ENCODE measurements around the gene GRAMD2A.
A peak's percentile ranks its signal among the peaks of the same experiment; 100 is the strongest.

The GRAMD2A gene

GRCh38 chr15:72166716-72167417, 30.7 kb downstream of the GRAMD2A start:
- no peak for DNase-seq

DNA sequence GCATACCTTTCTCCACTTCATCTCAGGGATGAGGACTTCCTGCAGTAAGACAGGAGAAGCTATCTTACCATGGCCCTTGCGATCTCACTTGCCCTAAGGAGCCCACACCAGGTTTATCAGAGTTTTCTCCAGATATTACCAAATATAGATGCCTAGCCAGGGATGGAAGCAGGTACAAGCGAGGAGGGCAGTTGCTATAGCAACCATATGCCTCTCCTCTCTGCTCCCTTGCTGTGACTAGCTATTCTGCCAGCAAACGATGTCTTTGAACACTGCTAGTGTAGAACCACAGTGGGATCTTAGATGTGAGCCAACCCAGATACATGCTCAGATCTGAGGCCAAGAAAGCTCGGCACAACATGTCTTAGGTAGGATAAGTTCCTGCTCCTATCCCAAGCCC, 33.9 kb downstream of the GRAMD2A start:
- no peak for DNase-seq

GRCh38 chr15:72162569-72162968, 35.0 kb downstream of the GRAMD2A start:
- DNase-seq, result no peak

DNA sequence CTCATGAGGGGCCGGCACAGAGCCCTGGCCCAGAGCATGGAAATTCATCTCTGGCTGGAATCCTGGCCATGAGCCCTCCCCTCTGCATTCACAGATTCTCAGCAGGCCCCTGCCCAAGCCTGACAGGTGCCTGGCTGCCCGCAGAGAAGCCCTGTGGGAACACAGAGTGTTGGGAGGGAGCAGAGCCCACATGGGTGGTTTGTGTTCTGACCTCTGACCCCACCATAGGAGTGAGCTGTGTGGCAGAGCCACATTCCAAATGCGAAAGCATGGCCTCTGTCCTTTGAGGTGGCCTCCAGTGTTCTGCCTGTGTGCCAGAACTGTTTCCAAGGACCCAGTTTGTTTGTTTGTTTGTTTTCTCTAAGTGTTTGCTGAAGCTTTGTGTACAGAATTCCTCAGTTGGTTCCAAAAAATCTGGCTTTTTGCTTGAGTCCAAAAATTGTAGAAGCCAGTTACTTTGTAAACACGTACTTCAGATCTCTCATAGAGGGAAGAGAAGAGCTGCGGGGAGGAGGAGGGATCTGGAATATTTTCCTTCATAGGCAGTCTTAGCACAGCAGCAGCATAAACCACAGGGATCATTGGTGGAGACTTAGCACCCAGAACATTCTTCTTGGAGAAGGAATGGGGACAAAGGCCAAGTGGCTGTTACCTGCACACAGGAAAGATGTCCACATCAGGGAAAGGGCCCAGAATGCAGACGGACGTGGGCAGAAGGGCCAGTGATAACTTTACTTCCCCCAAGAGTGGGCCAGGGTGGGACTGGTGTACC, 36.0 kb downstream of the GRAMD2A start:
- DNase-seq, result no peak

- DNase-seq, result no peak
These were observed 36.8 kb downstream of the GRAMD2A start for GRCh38 chr15:72160696-72161245.

GRCh38 chr15:72156928-72157327, 40.7 kb downstream of the GRAMD2A start:
- DNase-seq, result no peak

GRCh38 chr15:72155635-72156616, 41.7 kb downstream of the GRAMD2A start:
- peak; percentile 92 for DNase-seq

DNA sequence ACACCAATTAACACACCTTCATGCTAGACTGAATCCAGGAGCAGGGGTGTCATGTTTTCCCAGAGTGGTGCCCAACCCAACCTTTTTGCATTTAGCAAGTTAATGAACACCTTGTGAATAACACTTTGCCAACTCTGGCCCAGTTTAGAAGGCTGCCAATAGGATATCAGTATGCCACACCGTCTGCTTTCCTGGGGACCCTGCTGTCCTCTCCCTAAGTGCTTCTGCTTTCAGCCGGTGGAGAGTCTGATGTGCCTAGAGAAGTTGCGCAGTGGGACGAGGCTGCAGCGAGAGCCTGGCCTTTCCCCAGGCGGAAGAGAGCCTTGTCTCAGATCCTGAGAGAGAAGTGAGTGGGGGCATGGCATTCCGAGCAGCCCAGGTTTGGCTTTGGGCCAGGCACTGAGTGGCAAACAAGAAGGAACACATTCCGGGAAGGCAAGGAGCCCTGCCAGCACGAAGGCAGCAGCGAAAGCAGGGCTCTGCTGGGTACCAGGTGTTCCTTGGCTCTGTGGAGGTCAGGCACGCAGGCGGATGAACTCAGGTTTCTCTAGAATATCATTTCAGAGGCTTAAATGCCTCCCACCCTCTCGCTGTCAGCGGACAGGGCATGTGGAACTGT, 42.5 kb downstream of the GRAMD2A start:
- peak; percentile 74 for DNase-seq

- no peak for DNase-seq
These were observed 43.3 kb downstream of the GRAMD2A start for GRCh38 chr15:72154316-72154715.

- DNase-seq, result no peak
These were observed 44.2 kb downstream of the GRAMD2A start for GRCh38 chr15:72153269-72154000.

GRCh38 chr15:72147418-72147817, 50.2 kb downstream of the GRAMD2A start:
- DNase-seq, result no peak

DNA sequence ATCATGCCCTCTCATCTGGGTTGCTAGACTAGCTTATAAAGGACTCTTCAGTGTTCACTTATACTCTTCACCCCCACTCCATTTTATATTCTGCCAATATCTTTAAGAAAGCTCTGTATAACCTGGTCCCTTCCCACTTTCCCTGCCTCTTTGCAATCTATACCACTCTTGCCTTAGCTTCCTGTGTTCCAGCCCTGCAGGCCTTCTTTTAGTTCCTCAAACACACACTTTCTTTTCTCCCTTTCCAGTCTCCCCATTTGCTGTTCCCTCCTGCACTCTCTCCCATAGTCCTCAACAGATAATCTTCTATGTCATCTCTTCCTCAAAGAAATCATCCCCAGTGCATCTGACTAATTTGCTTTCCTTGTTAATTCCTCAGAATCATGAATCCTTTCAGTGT, 50.7 kb downstream of the GRAMD2A start:
- no peak for DNase-seq

GRCh38 chr15:72146221-72146620, 51.4 kb downstream of the GRAMD2A start:
- DNase-seq, result no peak

- DNase-seq, result no peak
These were observed 56.2 kb downstream of the GRAMD2A start for GRCh38 chr15:72141171-72142084.

DNA sequence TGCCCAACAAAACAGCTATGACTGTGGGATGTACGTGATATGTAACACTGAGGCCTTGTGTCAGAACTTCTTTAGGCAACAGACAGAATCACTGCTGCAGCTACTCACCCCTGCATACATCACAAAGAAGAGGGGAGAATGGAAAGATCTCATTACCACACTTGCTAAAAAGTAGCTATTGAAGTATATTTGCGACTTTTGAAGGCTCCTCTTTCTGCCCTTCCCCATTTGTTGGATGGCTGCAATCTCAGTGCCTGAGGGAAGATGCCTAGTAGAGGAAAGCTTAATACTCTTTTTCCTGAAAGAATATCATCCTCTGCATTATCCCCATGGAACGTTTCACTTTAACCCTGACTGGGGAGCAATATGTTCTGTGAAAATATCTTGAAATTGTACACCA, 57.5 kb downstream of the GRAMD2A start:
- no peak for DNase-seq

- DNase-seq, result no peak
These were observed 57.9 kb downstream of the GRAMD2A start for GRCh38 chr15:72139667-72140066.

GRCh38 chr15:72136170-72137051, 61.2 kb downstream of the GRAMD2A start:
- no peak for DNase-seq

- DNase-seq, result no peak
These were observed 61.9 kb downstream of the GRAMD2A start for GRCh38 chr15:72135719-72136118.

DNA sequence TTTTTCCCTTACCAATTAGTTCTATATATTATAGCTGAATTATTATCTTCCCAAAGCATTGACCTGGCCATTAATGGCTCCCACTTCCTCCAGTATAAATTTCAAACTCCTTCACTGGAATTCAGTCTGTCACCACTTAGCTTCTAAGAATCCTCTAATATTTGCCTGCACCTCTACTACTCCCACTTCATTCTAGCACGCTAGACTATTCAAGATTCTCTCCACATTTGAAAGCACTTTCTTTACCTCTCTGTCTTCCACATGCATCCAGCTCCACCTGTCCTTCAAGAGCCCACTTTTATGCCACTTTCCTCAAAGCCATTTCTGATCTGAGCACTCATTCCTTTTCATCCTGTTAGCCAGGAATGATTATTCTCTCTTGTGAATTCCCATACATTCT, 64.4 kb downstream of the GRAMD2A start:
- DNase-seq, result no peak

DNA sequence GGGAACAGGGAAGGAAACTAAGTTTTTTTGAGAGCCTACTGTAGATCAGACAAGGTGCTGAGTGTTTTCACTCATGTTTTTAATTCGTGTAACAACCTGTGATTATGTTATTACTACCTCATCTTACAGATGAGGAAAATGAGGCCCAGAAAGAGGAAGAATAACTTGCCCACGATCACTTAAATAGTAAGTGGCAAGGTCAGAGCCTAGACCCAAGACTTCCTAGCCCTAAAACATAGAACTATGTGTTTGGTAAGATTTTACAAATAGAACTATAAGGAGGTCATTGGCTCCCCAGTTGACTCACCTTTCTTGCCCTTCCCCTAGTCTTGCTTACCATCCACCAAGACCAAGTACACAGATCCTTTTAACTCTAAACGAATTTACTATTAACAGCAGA, 65.7 kb downstream of the GRAMD2A start:
- DNase-seq, result no peak
